Measurements from ENCODE around the gene PJA2.
"Not testable (repeated sequence)": the region's sequence is repeated elsewhere in the genome, so short reads cannot be mapped to it uniquely, and the experiment has no call there.

The PJA2 gene

DNA sequence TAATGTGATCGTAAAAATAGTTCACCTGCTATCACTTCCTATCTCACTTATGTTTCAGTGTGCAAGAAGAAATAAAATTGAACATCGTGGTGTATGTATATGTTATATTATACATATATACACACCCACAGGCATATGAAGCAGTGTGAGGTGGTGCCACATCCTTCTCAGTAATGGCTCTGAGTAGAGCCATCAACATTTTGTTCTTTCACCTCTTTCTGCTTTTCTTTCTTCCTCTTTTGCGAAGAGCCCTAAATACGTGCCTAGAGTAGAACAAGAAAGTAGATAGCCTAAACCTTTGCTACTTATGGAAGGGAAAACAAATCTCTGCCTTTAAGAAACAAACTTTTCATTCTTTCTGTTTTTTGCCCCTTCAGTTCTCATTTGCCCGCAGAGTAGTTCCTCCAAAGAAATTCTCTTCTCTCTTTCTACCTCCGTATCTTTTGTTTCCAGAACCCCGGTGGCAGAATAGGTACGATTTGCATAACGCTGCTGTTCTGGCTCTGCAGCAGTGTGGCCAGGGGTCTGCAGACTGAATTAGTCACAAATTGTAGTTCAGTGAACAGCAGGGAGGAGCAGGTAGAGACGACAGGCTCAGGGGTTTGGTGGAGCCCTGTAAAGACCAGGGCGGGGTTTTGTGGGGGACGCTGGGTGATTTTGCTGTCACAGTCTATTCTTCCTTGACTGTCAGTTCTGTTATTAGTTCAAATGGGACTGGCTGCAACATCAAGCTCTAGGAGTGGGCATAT, 40.5 kb upstream of the PJA2 start:
- in situ Hi-C loops (cut with MboI; ENCODE audit: low sequenced_read_pairs, unreplicated experiment): loop anchor here (25.0 kb wide), 1 partner anchor 538 kb away; no protein-coding TSS in a partner anchor
- TF ChIP-seq, protein P1, sequence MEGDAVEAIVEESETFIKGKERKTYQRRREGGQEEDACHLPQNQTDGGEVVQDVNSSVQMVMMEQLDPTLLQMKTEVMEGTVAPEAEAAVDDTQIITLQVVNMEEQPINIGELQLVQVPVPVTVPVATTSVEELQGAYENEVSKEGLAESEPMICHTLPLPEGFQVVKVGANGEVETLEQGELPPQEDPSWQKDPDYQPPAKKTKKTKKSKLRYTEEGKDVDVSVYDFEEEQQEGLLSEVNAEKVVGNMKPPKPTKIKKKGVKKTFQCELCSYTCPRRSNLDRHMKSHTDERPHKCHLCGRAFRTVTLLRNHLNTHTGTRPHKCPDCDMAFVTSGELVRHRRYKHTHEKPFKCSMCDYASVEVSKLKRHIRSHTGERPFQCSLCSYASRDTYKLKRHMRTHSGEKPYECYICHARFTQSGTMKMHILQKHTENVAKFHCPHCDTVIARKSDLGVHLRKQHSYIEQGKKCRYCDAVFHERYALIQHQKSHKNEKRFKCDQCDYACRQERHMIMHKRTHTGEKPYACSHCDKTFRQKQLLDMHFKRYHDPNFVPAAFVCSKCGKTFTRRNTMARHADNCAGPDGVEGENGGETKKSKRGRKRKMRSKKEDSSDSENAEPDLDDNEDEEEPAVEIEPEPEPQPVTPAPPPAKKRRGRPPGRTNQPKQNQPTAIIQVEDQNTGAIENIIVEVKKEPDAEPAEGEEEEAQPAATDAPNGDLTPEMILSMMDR (IDR thresholded peaks at IDR 0.05; ENCODE audit: borderline replicate concordance, control extremely low read depth, extremely low read depth, insufficient read depth, missing control alignments): no peak
- no peak for DNase-seq (ENCODE audit: low spot score)

DNA sequence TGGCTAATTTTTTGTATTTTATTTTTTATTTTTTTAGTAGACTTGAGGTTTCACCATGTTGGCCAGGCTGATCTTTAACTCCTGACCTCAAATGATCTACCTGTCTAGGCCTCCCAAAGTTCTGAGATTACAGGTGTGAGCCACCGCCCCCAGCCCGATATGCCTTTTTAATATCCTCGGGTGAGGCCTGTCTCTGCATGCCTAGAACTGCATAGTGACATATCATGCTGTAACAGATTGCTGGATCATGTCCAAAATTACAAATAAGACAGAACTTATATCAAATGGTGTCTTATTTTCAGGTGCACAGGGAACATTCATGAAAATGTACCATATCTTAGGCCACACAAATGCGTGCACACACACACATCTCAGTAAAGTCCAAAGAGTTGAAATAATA, 39.1 kb upstream of the PJA2 start:
- TF ChIP-seq, protein P1 (IDR thresholded peaks at IDR 0.05; ENCODE audit: borderline replicate concordance, control extremely low read depth, extremely low read depth, insufficient read depth, missing control alignments): no peak
- no peak for DNase-seq (ENCODE audit: low spot score)
- in situ Hi-C loops (cut with MboI; ENCODE audit: low sequenced_read_pairs, unreplicated experiment): no loop called here

DNA sequence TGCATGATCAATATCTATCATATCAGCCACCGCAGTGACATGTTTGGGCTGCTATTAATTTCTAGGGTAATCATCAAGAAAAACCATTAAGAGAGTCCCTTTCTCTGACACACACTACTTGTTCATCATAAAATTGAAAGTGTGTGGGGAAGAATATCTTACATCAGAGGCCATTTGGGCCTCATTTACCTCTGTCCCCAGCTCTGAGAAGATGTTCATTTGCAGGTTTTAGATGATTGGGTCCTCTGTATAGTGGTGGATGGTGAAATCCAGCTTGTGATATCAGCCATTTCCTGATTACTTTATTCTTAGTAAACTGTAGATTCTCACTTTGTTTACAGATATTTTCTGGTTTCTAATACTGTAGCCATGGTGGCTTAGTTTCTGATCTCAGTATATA, 29.8 kb upstream of the PJA2 start:
- DNase-seq (ENCODE audit: low spot score): no peak
- TF ChIP-seq, protein P1 (IDR thresholded peaks at IDR 0.05; ENCODE audit: borderline replicate concordance, control extremely low read depth, extremely low read depth, insufficient read depth, missing control alignments): no peak
- in situ Hi-C loops (cut with MboI; ENCODE audit: low sequenced_read_pairs, unreplicated experiment): no loop called here

DNA sequence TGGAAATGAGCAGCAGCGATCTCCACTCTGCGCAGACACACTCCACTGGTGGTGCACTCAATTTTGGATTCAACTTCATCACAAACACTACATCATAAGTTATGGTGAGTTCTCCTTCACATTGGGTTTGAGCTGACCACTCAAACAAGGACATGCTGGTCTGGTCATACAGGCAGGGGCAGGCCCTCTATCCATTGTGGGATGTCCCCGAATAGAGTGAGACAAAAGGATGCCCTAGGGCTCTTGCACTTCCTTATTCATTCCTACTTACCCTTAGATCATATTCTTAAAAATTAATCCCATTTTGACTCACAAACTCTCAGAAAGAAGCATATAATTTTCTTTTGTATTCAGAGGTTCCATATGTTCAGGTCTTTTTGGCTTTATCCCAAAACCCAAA, 16.3 kb upstream of the PJA2 start:
- TF ChIP-seq, protein P1 (IDR thresholded peaks at IDR 0.05; ENCODE audit: borderline replicate concordance, control extremely low read depth, extremely low read depth, insufficient read depth, missing control alignments): no peak
- in situ Hi-C loops (cut with MboI; ENCODE audit: low sequenced_read_pairs, unreplicated experiment): no loop called here
- no peak for DNase-seq (ENCODE audit: low spot score)

DNA sequence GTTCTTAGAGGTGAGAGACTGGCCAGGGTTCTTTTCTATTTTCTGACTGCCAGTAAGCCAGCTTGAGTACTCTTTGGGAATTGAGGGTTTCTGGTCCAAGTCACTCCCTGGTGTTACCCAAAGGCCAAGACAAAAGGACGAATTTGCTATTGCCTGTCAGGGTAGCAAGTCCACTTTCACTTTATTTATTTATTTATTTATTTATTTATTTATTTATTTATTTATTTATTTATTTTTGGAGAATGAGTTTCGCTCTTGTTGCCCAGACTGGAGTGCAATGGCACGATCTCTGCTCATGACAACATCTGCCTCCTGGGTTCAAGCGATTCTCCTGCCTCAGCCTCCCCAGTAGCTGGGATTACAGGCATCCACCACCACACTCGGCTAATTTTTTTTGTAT, 15.7 kb upstream of the PJA2 start:
- in situ Hi-C loops (cut with MboI; ENCODE audit: low sequenced_read_pairs, unreplicated experiment); DNase-seq (ENCODE audit: low spot score): not testable (repeated sequence)

DNA sequence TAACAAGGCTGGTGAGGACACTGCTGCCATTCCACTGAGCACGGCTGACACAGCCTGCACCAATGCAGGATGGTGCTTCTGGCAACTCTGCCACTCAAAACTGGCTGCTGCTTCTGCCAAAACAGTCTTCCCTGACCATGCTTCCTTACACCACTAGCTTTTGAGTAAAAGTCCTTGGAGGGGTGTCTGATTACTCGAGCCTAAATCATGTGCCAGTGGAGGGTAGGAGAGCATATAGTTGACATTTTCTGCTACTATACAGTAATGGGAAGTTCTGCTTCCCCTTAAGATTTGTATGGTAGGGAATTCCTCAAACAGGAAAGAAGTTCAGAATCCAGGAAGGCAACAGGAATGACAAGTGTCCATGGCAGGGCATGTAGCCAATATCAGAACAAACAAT, 12.2 kb upstream of the PJA2 start:
- in situ Hi-C loops (cut with MboI; ENCODE audit: low sequenced_read_pairs, unreplicated experiment): no loop called here
- no peak for DNase-seq (ENCODE audit: low spot score)
- TF ChIP-seq, protein P1 (IDR thresholded peaks at IDR 0.05; ENCODE audit: borderline replicate concordance, control extremely low read depth, extremely low read depth, insufficient read depth, missing control alignments): no peak

DNA sequence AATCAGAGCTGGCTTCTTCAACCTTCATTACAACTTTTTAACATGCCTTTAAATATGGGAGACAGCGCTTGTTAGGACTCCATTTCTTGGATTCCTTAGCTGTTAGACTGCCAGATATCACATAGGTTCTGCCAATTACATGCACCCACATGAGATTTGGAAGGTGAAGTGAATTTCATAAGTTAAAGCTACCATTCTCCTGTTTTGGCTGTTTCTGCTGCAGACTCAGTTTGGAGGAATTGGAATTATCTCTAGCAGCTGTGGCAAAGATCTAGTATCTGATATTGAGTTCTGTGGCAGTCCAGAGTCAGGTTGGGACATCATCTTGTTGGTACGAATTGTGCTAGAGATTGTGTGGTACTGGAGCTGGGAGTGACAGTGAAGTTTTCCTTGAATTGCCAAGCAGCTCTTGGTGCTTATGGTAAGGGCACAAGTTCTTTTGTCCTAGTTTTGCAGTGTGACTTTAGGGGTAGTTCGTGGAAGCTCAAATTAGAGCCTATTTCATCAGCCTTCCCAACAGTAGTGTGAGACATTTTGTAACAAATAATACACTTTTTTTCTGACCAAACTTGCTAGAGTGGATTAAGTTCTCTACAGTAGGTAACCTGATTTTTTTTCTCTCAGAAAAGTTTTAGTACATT, 9.1 kb upstream of the PJA2 start:
- in situ Hi-C loops (cut with MboI; ENCODE audit: low sequenced_read_pairs, unreplicated experiment): no loop called here

More for the DNA sequence above, 9.1 kb upstream of the PJA2 start:
- TF ChIP-seq, protein P1 (IDR thresholded peaks at IDR 0.05; ENCODE audit: borderline replicate concordance, control extremely low read depth, extremely low read depth, insufficient read depth, missing control alignments): no peak
- no peak for DNase-seq (ENCODE audit: low spot score)
